ENCODE measurements around the gene ZNF44. TPM values are rescaled to one million over a fixed set of nuclear protein-coding genes. Genes with fewer than 3 reads are reported as not detected.

Gene ZNF44
- total RNA-seq, 4 donors from 2014 or later: 8.8 to 9.7 (median 9.4) TPM

DNA sequence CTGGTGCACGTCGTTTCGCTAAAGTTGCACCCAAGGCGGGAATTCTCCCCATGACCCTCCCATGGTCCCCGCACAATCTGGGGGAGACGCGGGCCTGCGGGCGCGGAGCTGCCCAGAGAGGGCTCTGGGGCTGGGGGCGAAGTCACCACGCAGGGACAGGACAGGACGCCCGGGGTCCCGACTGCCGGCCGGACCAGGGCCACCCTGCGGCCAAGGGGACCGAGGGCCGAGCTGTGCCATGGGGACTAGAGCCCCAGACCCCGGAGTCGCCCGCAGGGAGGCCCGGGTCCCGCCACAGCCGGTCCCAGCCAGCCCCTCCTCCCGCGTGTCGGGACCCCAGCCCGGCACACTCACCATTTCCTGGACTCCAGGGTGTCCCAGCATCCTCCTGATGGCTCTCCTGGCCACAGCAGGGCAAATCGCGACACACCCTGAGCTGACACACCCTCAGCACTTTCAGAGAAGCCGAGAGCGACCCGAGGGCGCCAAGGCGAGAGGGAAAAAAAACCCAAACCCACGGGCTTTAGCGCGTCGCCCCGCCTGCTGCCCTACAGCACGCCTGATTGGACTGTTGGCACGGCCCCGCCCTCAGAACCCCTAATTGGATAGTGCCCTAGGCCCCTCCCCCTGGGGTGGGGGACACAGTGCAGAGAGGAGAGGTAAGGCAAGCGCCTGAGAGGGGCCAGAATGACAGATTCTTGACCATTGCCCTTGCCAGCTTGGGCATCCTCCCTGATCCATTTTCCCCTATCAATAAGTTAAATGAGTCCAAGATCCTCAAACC lies 28.6 kb downstream of the ZNF44 start:
- H3K4me3 ChIP-seq: no peak overlapping the region
- H3K9me3 ChIP-seq: peaks cover 0 to 27% (median 11%) of the 10 kb centered on the region in 4 donors
- 61% methylated on average over 24 of the region's 46 CpGs for WGBS
- H3K4me1 ChIP-seq: peaks cover 0 to 4% (median 0%) of the 10 kb centered on the region in 4 donors
- H3K27ac ChIP-seq (replicated peaks in 1 of 4): no peak overlapping the region
- TF ChIP-seq POLR2AphosphoS5 (IDR thresholded peaks at IDR 0.05) (no peak), EP300 (IDR thresholded peaks at IDR 0.05) (no peak), POLR2A (IDR thresholded peaks at IDR 0.05; ENCODE audit: low read depth) (no peak)
- TF ChIP-seq, protein P1, sequence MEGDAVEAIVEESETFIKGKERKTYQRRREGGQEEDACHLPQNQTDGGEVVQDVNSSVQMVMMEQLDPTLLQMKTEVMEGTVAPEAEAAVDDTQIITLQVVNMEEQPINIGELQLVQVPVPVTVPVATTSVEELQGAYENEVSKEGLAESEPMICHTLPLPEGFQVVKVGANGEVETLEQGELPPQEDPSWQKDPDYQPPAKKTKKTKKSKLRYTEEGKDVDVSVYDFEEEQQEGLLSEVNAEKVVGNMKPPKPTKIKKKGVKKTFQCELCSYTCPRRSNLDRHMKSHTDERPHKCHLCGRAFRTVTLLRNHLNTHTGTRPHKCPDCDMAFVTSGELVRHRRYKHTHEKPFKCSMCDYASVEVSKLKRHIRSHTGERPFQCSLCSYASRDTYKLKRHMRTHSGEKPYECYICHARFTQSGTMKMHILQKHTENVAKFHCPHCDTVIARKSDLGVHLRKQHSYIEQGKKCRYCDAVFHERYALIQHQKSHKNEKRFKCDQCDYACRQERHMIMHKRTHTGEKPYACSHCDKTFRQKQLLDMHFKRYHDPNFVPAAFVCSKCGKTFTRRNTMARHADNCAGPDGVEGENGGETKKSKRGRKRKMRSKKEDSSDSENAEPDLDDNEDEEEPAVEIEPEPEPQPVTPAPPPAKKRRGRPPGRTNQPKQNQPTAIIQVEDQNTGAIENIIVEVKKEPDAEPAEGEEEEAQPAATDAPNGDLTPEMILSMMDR (IDR thresholded peaks at IDR 0.05): no peak
- H3K36me3 ChIP-seq: peaks cover 0 to 22% (median 12%) of the 10 kb centered on the region in 4 donors
- intact Hi-C loops (cut with DNase I): no loop called here
- no peaks in the 10 kb centered on the region for H3K27me3 ChIP-seq
- DNase-seq (ENCODE audit: extremely low spot score): no peak

DNA sequence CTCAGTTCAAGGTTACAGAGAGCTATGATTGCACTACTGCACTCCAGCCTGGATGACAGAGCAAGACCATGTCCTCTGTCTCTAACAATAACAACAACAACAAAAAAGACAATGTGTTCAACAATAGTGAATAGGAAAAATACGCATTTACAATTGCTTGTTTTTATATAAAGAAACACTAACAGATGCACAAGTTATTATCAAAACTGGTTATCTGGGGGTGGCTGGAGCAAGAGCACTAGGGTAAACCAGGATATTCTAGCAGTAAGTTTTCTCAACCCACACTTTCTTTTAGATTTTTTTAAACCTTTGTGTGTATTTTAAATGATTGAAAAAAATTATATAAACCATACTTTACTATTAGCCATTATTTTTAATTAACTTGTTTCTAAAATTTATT lies 33.1 kb downstream of the ZNF44 start:
- H3K9me3 ChIP-seq: peaks cover 0 to 11% (median 4%) of the 10 kb centered on the region in 4 donors
- intact Hi-C loops (cut with DNase I): no loop called here
- no peak overlapping the region for H3K4me3 ChIP-seq
- no peak for TF ChIP-seq EP300 (IDR thresholded peaks at IDR 0.05)
- TF ChIP-seq POLR2A (IDR thresholded peaks at IDR 0.05; ENCODE audit: low read depth): no peak
- TF ChIP-seq, protein P1 (IDR thresholded peaks at IDR 0.05): no peak
- no peak for TF ChIP-seq POLR2AphosphoS5 (IDR thresholded peaks at IDR 0.05)
- DNase-seq (ENCODE audit: extremely low spot score): no peak
- peaks cover 0 to 4% (median 0%) of the 10 kb centered on the region in 4 donors for H3K4me1 ChIP-seq
- 95% methylated on average over 1 of the region's 1 CpG for WGBS
- H3K27me3 ChIP-seq: no peaks in the 10 kb centered on the region
- H3K36me3 ChIP-seq: no peaks in the 10 kb centered on the region
- no peak overlapping the region for H3K27ac ChIP-seq (replicated peaks in 1 of 4)

DNA sequence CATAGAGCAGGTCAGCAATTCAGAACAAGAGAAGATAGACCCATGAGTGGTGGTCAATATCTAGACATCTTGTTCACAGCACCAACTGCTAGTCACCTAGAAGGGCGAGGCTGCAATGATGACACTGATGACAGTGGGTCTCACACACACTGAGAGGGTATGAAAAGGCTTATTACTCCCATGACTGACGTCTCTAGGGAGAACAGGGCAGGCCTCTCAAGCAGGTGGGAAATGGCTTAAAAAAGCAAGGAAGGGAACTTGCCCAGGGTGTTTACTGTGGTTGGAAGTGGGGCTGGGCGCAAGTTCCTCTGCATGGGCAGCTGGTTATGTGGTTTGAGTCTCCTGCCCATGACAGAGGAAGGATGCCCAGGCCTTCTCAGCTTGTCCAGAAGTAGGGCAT lies 33.8 kb downstream of the ZNF44 start:
- Histone ChIP-seq H3K4me1 (no peaks in the 10 kb centered on the region), H3K9me3 (peaks cover 0 to 4% (median under 1%) of the 10 kb centered on the region in 4 donors), H3K27ac (replicated peaks in 1 of 4) (no peak overlapping the region), H3K4me3 (no peak overlapping the region), H3K27me3 (no peaks in the 10 kb centered on the region), H3K36me3 (no peaks in the 10 kb centered on the region)
- TF ChIP-seq POLR2A (IDR thresholded peaks at IDR 0.05; ENCODE audit: low read depth) (no peak), POLR2AphosphoS5 (IDR thresholded peaks at IDR 0.05) (no peak), EP300 (IDR thresholded peaks at IDR 0.05) (no peak)
- TF ChIP-seq, protein P1 (IDR thresholded peaks at IDR 0.05): no peak
- DNase-seq (ENCODE audit: extremely low spot score): no peak
- intact Hi-C loops (cut with DNase I): no loop called here
- WGBS: 90% methylated on average over 3 of the region's 3 CpGs

DNA sequence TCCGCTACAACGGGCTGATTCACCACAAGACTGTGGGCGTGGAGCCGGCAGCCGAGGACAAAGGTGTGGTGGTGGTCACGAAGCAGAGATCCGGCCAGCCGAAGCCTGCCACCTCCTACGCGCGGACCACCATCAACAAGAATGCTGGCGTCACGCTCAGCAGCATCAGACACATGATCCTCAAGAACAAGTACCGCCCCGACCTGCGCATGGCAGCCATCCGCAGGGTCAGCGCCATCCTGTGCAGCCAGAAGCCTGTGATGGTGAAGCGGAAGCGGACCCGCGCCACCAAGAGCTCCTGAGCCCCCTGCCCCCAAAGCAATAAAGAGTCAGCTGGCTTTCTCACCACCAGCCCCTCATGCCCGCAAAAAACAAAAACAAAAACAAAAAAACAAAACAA lies 34.4 kb downstream of the ZNF44 start:
- WGBS: 95% methylated on average over 23 of the region's 23 CpGs
- TF ChIP-seq POLR2A (IDR thresholded peaks at IDR 0.05; ENCODE audit: low read depth) (no peak), POLR2AphosphoS5 (IDR thresholded peaks at IDR 0.05) (no peak), EP300 (IDR thresholded peaks at IDR 0.05) (no peak)
- TF ChIP-seq, protein P1 (IDR thresholded peaks at IDR 0.05): no peak
- intact Hi-C loops (cut with DNase I): no loop called here
- DNase-seq (ENCODE audit: extremely low spot score): no peak
- H3K36me3 ChIP-seq: no peaks in the 10 kb centered on the region
- H3K4me3 ChIP-seq: no peak overlapping the region
- H3K9me3 ChIP-seq: peaks cover 0 to 3% (median 0%) of the 10 kb centered on the region in 4 donors
- H3K27ac ChIP-seq (replicated peaks in 1 of 4): no peak overlapping the region
- no peaks in the 10 kb centered on the region for H3K27me3 ChIP-seq
- H3K4me1 ChIP-seq: no peaks in the 10 kb centered on the region
